Spleen (tissue), 11 donors: ENCODE measurements around the gene NUP98. TPM values are rescaled to one million over a fixed set of nuclear protein-coding genes. Genes with fewer than 3 reads are reported as not detected.

ENCODE experiments used
- DNase-seq: peaks from one replicate; pipeline ENCODE4 v3.0.0-alpha.2; 2020
- H3K27ac ChIP-seq, 8 donors: fragments of 200-600 bp; sonication (generic) in 7 of 8; 1 replicate in 4 of 8; 2 replicates in 4 of 8; pipeline versions ENCODE4 v1.5.0 to v1.8.0; 2016 to 2021; ENCODE audit warnings: inconsistent platforms in 4 of 8, mild to moderate bottlenecking in 4 of 8, moderate library complexity in 1 of 8
- H3K27me3 ChIP-seq, 7 donors: fragments of 200-600 bp; sonication (generic) in 6 of 7; replicated peaks in 1 of 7; 1 replicate in 4 of 7; 2 replicates in 3 of 7; pipeline versions ENCODE4 v1.5.0 to v1.8.0; 2016 to 2021; ENCODE audit warnings: inconsistent platforms in 3 of 7, mild to moderate bottlenecking in 1 of 7
- H3K36me3 ChIP-seq, 6 donors: fragments of 200-600 bp; sonication (generic) in 5 of 6; 1 replicate in 4 of 6; 2 replicates in 2 of 6; pipeline versions ENCODE4 v1.5.0 to v1.8.0; 2016 to 2021; ENCODE audit warnings: inconsistent platforms in 2 of 6
- H3K4me1 ChIP-seq, 6 donors: fragments of 200-600 bp; sonication (generic) in 5 of 6; 1 replicate in 3 of 6; 2 replicates in 3 of 6; pipeline versions ENCODE4 v1.5.0 to v1.8.0; 2016 to 2021; ENCODE audit warnings: inconsistent platforms in 3 of 6
- H3K4me3 ChIP-seq, 8 donors: fragments of 200-600 bp; sonication (generic) in 7 of 8; 1 replicate in 4 of 8; 2 replicates in 4 of 8; pipeline versions ENCODE4 v1.5.0 to v1.8.0; 2016 to 2021; ENCODE audit warnings: inconsistent platforms in 4 of 8, mild to moderate bottlenecking in 4 of 8, moderate library complexity in 2 of 8
- H3K9me3 ChIP-seq, 8 donors: fragments of 200-600 bp; sonication (generic) in 7 of 8; 1 replicate in 4 of 8; 2 replicates in 4 of 8; pipeline versions ENCODE4 v1.5.0 to v1.8.0; 2016 to 2021; ENCODE audit warnings: inconsistent platforms in 4 of 8
- POLR2A ChIP-seq, 3 donors: fragments of 450-650 bp; IDR thresholded peaks; one replicate each; pipeline ENCODE4 v1.5.1; 2017; ENCODE audit warnings: antibody characterized with exemption in 3 of 3, mild to moderate bottlenecking in 1 of 3
- POLR2AphosphoS5 ChIP-seq, 3 donors: sonication (generic); formaldehyde crosslinking; IDR thresholded peaks; one replicate each; pipeline ENCODE4 v1.5.1; 2017; ENCODE audit warnings: antibody characterized with exemption in 3 of 3
- WGBS, 5 donors: extraction: QIAGEN DNeasy Blood & Tissue Kit in 3 of 5; methylation state at CpG; one replicate each; pipeline versions ENCODE4 v1.1.5 to v1.1.7; 2013 to 2018; 5-methylcytosine and 5-hydroxymethylcytosine counted together
- intact Hi-C: fragments of 100-400 bp; cut with DNase I; formaldehyde crosslinking; loops from one replicate; pipeline ENCODE4 v1.15.0; 2023; ENCODE audit warnings: low total_unique reads
- polyA plus RNA-seq, 3 donors: library from polyadenylated mRNA; stranded (reverse); fragments of 200-250 nt; gene quantifications; one replicate each; pipeline ENCODE4 v1.2.1, GENCODE V29; 2013
- total RNA-seq, 7 donors: library from RNA; depleted of rRNA in 3 of 7; stranded (reverse); fragments of >200 nt in 3 of 7; fragmentation: NEBNext Ultra II Directional in 4 of 7; extraction: Animal tissue kit (Norgen Biotek cat#: 25700) in 4 of 7; gene quantifications; one replicate each; pipeline versions ENCODE4 v1.1.0 to v1.2.1, GENCODE V29; 2016 to 2021
- TF ChIP-seq, protein P1 (sequence below), 11 experiments: fragments of 200-600 bp in 7 of 11; fragments of 450-650 bp in 4 of 11; sonication (generic) in 4 of 11; IDR thresholded peaks in 8 of 11; conservative IDR thresholded peaks in 3 of 11; 1 replicate in 7 of 11; 2 replicates in 4 of 11; pipeline versions ENCODE4 v1.4.0 to v1.8.0; 2016 to 2021; ENCODE audit warnings: antibody characterized with exemption in 11 of 11, inconsistent platforms in 4 of 11, mild to moderate bottlenecking in 1 of 11
- donor health status: healthy with polysubstance abuse.
- donor health status: DM: no; HTN: no; CAD: no; lungs with moderate emphysema.
- donor health status: DM: no; HTN: no; CAD: no.
- donor health status: Bipolar disorder and iron deficiency.
- donor health status: healthy.
- donor health status: DM: no; HTN: no; CAD: no.
- donor health status: DM: yes; HTN: yes; CAD: no.

Gene NUP98
- total and polyA plus RNA-seq, 10 donors = 12.6 to 171 (median 88.7) TPM

DNA sequence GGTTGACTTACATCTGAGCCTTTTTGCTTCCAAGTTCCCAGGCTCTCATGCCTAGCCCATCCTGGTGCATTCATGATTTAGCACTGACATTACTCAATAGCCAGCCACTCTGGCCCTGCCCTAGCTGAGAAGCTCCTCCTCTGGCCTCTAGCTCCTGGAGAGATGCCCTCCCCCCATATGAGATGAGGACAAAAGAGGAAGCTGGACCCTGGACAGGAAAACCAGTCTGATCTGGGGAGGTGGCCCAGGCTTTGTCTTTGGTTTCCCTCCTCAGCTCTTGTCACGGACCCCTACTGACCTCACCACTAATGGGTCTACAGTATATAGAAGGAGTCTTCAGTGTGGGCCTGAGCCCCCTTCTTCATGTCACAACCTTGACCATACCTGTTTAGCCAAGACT lies 40.4 kb upstream of the NUP98 start:
- intact Hi-C loops = no loop called here
- H3K27me3 ChIP-seq = no peaks in the 10 kb centered on the region
- 19 to 58% (median 25%) methylated on average over 1 of the region's 1 CpG for WGBS, 5 donors
- TF ChIP-seq POLR2AphosphoS5 (IDR thresholded peaks at IDR 0.05) (peak in 2 of 3 donors; percentile 37 to 76), POLR2A (IDR thresholded peaks at IDR 0.05) (no peak)
- TF ChIP-seq, protein P1, sequence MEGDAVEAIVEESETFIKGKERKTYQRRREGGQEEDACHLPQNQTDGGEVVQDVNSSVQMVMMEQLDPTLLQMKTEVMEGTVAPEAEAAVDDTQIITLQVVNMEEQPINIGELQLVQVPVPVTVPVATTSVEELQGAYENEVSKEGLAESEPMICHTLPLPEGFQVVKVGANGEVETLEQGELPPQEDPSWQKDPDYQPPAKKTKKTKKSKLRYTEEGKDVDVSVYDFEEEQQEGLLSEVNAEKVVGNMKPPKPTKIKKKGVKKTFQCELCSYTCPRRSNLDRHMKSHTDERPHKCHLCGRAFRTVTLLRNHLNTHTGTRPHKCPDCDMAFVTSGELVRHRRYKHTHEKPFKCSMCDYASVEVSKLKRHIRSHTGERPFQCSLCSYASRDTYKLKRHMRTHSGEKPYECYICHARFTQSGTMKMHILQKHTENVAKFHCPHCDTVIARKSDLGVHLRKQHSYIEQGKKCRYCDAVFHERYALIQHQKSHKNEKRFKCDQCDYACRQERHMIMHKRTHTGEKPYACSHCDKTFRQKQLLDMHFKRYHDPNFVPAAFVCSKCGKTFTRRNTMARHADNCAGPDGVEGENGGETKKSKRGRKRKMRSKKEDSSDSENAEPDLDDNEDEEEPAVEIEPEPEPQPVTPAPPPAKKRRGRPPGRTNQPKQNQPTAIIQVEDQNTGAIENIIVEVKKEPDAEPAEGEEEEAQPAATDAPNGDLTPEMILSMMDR (IDR thresholded peaks at IDR 0.05 in 8 of 11, conservative IDR thresholded peaks at IDR 0.05 in 3 of 11) = no peak
- peak; percentile 83 for DNase-seq
- H3K4me1 ChIP-seq = peaks cover 58 to 85% (median 76%) of the 10 kb centered on the region in 6 donors
- H3K4me3 ChIP-seq = peak overlapping the region in 7 of 8 donors; percentile 10 to 96 (median 81)
- H3K9me3 ChIP-seq = no peaks in the 10 kb centered on the region
- peak overlapping the region; percentile 64 to 100 (median 98) for H3K27ac ChIP-seq
- peaks cover 0 to 35% (median 0%) of the 10 kb centered on the region in 6 donors for H3K36me3 ChIP-seq

DNA sequence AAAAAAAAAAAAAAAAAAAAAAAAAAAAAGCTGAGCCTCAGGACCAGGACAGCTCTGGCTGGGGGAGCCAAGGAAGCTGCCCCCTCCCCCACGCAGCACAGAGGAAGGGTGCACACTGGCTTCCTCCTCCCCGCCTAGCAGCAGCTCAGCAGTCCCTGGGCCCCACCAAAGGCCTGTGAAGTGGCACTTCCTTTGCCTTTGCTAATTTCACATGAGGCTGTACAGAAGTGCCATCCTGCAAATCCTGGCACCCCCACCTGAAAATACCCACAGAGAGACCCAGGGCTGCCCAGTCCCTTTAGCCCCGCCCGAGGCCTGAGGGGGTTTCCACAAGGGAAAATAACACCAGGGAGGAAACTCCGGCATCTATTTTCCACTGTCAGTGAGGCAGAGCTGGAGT lies 39.5 kb upstream of the NUP98 start:
- 4 to 15% (median 9%) methylated on average over 5 of the region's 5 CpGs for WGBS, 5 donors
- TF ChIP-seq POLR2AphosphoS5 (IDR thresholded peaks at IDR 0.05) (peak; percentile 68 to 76 (median 75)), POLR2A (IDR thresholded peaks at IDR 0.05) (peak in 1 of 3 donors; percentile 12)
- TF ChIP-seq, protein P1 (IDR thresholded peaks at IDR 0.05 in 8 of 11, conservative IDR thresholded peaks at IDR 0.05 in 3 of 11) = no peak
- Histone ChIP-seq H3K36me3 (peaks cover 0 to 39% (median 0%) of the 10 kb centered on the region in 6 donors), H3K4me1 (peaks cover 66 to 90% (median 81%) of the 10 kb centered on the region in 6 donors), H3K4me3 (peak overlapping the region in 6 of 8 donors; percentile 70 to 96 (median 82)), H3K27ac (peak overlapping the region; percentile 64 to 100 (median 98)), H3K27me3 (no peaks in the 10 kb centered on the region), H3K9me3 (no peaks in the 10 kb centered on the region)
- DNase-seq = peak; percentile 94
- intact Hi-C loops = no loop called here

DNA sequence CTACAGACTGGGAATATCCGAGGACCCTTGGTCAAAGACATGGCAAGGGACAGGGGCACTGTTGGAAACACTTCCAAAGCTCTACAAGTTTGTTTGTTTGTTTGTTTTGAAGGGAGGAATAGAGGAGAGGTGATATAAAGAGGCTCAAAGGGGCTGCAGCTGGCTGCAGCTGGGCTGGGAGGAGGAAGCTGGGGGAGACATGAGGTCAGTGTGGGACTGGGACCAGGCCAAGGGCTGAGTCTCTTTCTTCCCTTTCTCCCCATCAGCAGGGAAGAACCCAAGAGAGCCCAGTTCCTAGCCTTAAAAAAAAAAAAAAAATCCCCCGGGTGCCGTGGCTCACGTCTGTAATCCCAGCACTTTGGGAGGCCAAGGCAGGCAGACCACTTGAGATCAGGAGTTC lies 38.4 kb upstream of the NUP98 start:
- TF ChIP-seq POLR2A (IDR thresholded peaks at IDR 0.05) (no peak), POLR2AphosphoS5 (IDR thresholded peaks at IDR 0.05) (peak in 1 of 3 donors; percentile 28)
- TF ChIP-seq, protein P1 (IDR thresholded peaks at IDR 0.05 in 8 of 11, conservative IDR thresholded peaks at IDR 0.05 in 3 of 11) = no peak
- no peaks in the 10 kb centered on the region for H3K27me3 ChIP-seq
- H3K27ac ChIP-seq = peak overlapping the region; percentile 22 to 100 (median 98)
- H3K9me3 ChIP-seq = no peaks in the 10 kb centered on the region
- intact Hi-C loops = no loop called here
- 32 to 52% (median 38%) methylated on average over 4 of the region's 4 CpGs for WGBS, 5 donors
- H3K36me3 ChIP-seq = peaks cover 0 to 50% (median under 1%) of the 10 kb centered on the region in 6 donors
- H3K4me3 ChIP-seq = peak overlapping the region in 4 of 8 donors; percentile 70 to 96 (median 88)
- peaks cover 74 to 95% (median 88%) of the 10 kb centered on the region in 6 donors for H3K4me1 ChIP-seq
- peak; percentile 70 for DNase-seq

DNA sequence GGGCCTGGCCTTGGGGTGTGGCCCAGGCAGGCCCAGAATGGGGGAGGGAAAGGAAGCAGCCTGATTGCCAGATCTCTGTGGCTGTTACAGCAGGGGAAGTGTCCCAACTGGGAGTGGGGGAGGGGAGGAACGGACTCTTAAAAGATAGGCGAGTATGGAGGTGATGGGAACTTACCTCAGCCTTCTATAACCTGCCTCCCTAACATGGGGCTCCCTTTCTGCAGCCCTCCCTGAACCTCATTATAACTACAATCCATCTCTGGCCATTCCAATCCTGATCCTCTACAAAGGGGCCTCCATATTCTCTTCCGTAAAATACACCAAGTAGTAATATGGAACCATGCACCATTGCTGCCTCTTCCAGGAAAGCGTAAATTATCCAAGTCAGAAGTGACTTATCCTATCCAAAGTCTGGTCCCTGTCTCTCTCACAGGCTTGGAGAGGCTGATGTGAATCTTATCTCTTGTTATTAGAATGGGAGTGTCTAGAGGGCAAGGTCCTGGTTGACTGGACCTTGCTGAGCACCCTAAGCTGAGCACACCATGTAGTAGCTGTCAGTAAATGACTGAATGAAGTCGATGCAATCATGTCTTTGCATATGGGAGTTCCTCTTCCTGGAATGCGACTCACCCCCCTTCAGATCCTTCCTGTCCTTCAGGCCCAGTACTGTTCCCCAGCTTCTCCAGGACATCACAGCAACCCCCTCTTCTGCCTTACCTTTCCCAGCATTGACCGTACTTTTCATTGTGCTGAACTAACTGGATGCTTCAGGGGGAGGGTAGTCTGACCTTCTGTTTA lies 37.5 kb upstream of the NUP98 start:
- DNase-seq = peak; percentile 91
- Histone ChIP-seq H3K36me3 (peaks cover 0 to 59% (median 9%) of the 10 kb centered on the region in 6 donors), H3K27ac (peak overlapping the region; percentile 22 to 100 (median 98)), H3K27me3 (no peaks in the 10 kb centered on the region), H3K9me3 (no peaks in the 10 kb centered on the region), H3K4me1 (peaks cover 79 to 100% (median 96%) of the 10 kb centered on the region in 6 donors), H3K4me3 (peak overlapping the region in 7 of 8 donors; percentile 1 to 96 (median 17))
- 31 to 46% (median 38%) methylated on average over 7 of the region's 7 CpGs for WGBS, 5 donors
- intact Hi-C loops = no loop called here
- TF ChIP-seq POLR2AphosphoS5 (IDR thresholded peaks at IDR 0.05) = peak; percentile 71 to 84 (median 74)
- TF ChIP-seq, protein P1 (IDR thresholded peaks at IDR 0.05 in 8 of 11, conservative IDR thresholded peaks at IDR 0.05 in 3 of 11) = no peak
- no peak for TF ChIP-seq POLR2A (IDR thresholded peaks at IDR 0.05)
